HCT116 (cell line): ENCODE data around the gene IBA57. TPM values are rescaled to one million over a fixed set of nuclear protein-coding genes. Genes with fewer than 3 reads are reported as not detected.

Experiments used
- ATAC-seq: fragments of 200-7000 bp; cut with Tn5 transposase; 2 replicates; pipeline ENCODE4 v1.9.1; 2020; ENCODE audit warnings: mild to moderate bottlenecking, moderate library complexity
- BruUV-seq: library from RNA; stranded (reverse); fragments of 400-500 nt; replicated peaks from 2 replicates; lab custom pipeline; 2021; lab: Mats Ljungman, UMichigan
- CTCF ChIA-PET: fragments of 300-600 bp; sonication (Branson Sonifier 250); formaldehyde crosslinking; loops from one replicate; lab custom pipeline; 2021; ENCODE audit warnings: antibody characterized with exemption; lab: Charles Lee
- POLR2A ChIA-PET: fragments of 300-600, 350-600 bp; sonication (Branson Sonifier 250); formaldehyde crosslinking; loops from one replicate; lab custom pipeline; 2021; ENCODE audit warnings: antibody characterized with exemption; lab: Charles Lee
- RAD21 ChIA-PET, 2 experiments: fragments of 300-600 bp; sonication (Branson Sonifier 250); formaldehyde crosslinking; loops; one replicate each; lab custom pipeline; 2023; ENCODE audit warnings: low total read pairs in 2 of 2; ENCODE audit not compliant: uncharacterized antibody in 2 of 2, unreplicated experiment in 2 of 2, low non-redundant PET in 1 of 2; lab: Charles Lee
- DNase-seq: peaks from one replicate; pipeline ENCODE4 v3.0.0-alpha.2; 2010; ENCODE audit warnings: low read depth, low spot score
- H2AFZ ChIP-seq: fragments of 200-600 bp; shearing (Covaris generic), sonication (generic); 2 replicates; pipeline ENCODE4 v1.6.1; 2017; ENCODE audit warnings: low read depth, mixed run types, mixed read lengths, antibody characterized with exemption, low read length; ENCODE audit not compliant: poor library complexity, severe bottlenecking
- H3K27ac ChIP-seq: 2 replicates; pipeline ENCODE4 v1.5.1; 2012; ENCODE audit warnings: low read depth, low read length
- H3K27me3 ChIP-seq: fragments of 200-600 bp; sonication (generic); 2 replicates; pipeline ENCODE4 v1.6.1; 2016; ENCODE audit warnings: mixed run types, low read length, mixed read lengths; ENCODE audit not compliant: insufficient read depth
- H3K36me3 ChIP-seq, 2 experiments: fragments of 200-500 bp in 1 of 2; fragments of 200-600 bp in 1 of 2; sonication (Bioruptor generic) in 1 of 2; sonication (generic) in 1 of 2; 2 replicates each; pipeline versions ENCODE4 v1.5.1 to v1.6.1; 2014 to 2016; ENCODE audit warnings: low read length in 2 of 2, inconsistent platforms in 1 of 2, mixed read lengths in 1 of 2, mixed run types in 1 of 2; ENCODE audit not compliant: insufficient read depth in 2 of 2, control insufficient read depth in 1 of 2
- H3K4me1 ChIP-seq, 2 experiments: fragments of 200-600 bp in 1 of 2; sonication (generic) in 1 of 2; 2 replicates each; pipeline versions ENCODE4 v1.5.1 to v1.6.1; 2012 to 2017; ENCODE audit warnings: low read length in 2 of 2, inconsistent platforms in 1 of 2, mild to moderate bottlenecking in 1 of 2, mixed read lengths in 1 of 2, mixed run types in 1 of 2, moderate library complexity in 1 of 2; ENCODE audit not compliant: insufficient read depth in 2 of 2, control insufficient read depth in 1 of 2
- H3K4me2 ChIP-seq: fragments of 200-600 bp; sonication (generic); 2 replicates; pipeline ENCODE4 v1.6.1; 2017; ENCODE audit warnings: mixed run types, low read length, mixed read lengths
- H3K4me3 ChIP-seq, 2 experiments: fragments of 200-600 bp in 1 of 2; sonication (generic) in 1 of 2; replicated peaks in 1 of 2; 2 replicates each; pipeline ENCODE4 v1.5.1; 2011 to 2016; ENCODE audit warnings: low read length in 2 of 2, control low read depth in 1 of 2, low read depth in 1 of 2, mild to moderate bottlenecking in 1 of 2, mixed read lengths in 1 of 2, mixed run types in 1 of 2
- H3K79me2 ChIP-seq: fragments of 200-600 bp; sonication (generic); 2 replicates; pipeline ENCODE4 v1.6.1; 2017; ENCODE audit warnings: mild to moderate bottlenecking, mixed run types, low read length, moderate library complexity, mixed read lengths; ENCODE audit not compliant: insufficient read depth
- H3K9ac ChIP-seq: fragments of 200-600 bp; sonication (generic); 2 replicates; pipeline ENCODE4 v1.6.1; 2016; ENCODE audit warnings: low read length, mixed read lengths
- H3K9me2 ChIP-seq: fragments of 200-600 bp; sonication (generic), shearing (Covaris generic); 2 replicates; pipeline ENCODE4 v1.6.1; 2017; ENCODE audit warnings: mixed run types, mild to moderate bottlenecking, moderate library complexity; ENCODE audit not compliant: insufficient read depth
- H3K9me3 ChIP-seq, 2 experiments: fragments of 200-500 bp in 1 of 2; fragments of 200-600 bp in 1 of 2; sonication (Bioruptor generic) in 1 of 2; sonication (generic) in 1 of 2; 2 replicates each; pipeline ENCODE4 v1.6.1; 2014 to 2017; ENCODE audit warnings: low read length in 2 of 2, mixed read lengths in 2 of 2, inconsistent platforms in 1 of 2, low read depth in 1 of 2, mild to moderate bottlenecking in 1 of 2, mixed run types in 1 of 2, moderate library complexity in 1 of 2; ENCODE audit not compliant: control insufficient read depth in 1 of 2, insufficient read depth in 1 of 2
- H4K20me1 ChIP-seq: fragments of 200-600 bp; sonication (generic), shearing (Covaris generic); 2 replicates; pipeline ENCODE4 v1.6.1; 2017; ENCODE audit warnings: mixed run types, mild to moderate bottlenecking, moderate library complexity; ENCODE audit not compliant: insufficient read depth
- ELF1 ChIP-seq: IDR thresholded peaks from 2 replicates; pipeline ENCODE4 v1.6.1; 2012; ENCODE audit warnings: low read depth, borderline replicate concordance
- EZH2phosphoT487 ChIP-seq: fragments of 200-600 bp; IDR thresholded peaks from 2 replicates; pipeline ENCODE4 v1.6.1; 2018; ENCODE audit warnings: antibody characterized with exemption, borderline replicate concordance
- FOSL1 ChIP-seq: IDR thresholded peaks from 2 replicates; pipeline ENCODE4 v1.6.1; 2012; ENCODE audit warnings: low read depth
- POLR2AphosphoS5 ChIP-seq: IDR thresholded peaks from 2 replicates; pipeline ENCODE4 v1.6.1; 2011; ENCODE audit warnings: mild to moderate bottlenecking, low read depth, low read length, moderate library complexity
- RAD21 ChIP-seq: IDR thresholded peaks from 2 replicates; pipeline ENCODE4 v1.6.1; 2012; ENCODE audit warnings: low read depth, mild to moderate bottlenecking
- SIN3A ChIP-seq: IDR thresholded peaks from 2 replicates; pipeline ENCODE4 v1.6.1; 2012; ENCODE audit warnings: low read depth
- SP1 ChIP-seq: IDR thresholded peaks from 2 replicates; pipeline ENCODE4 v1.6.1; 2012; ENCODE audit warnings: low read depth
- TCF7L2 ChIP-seq: IDR thresholded peaks from 2 replicates; pipeline ENCODE4 v1.7.0; 2011; ENCODE audit warnings: borderline replicate concordance, inconsistent platforms; ENCODE audit not compliant: insufficient read depth, insufficient read length; ENCODE audit errors: extremely low read depth
- YY1 ChIP-seq: IDR thresholded peaks from 2 replicates; pipeline ENCODE4 v1.6.1; 2011; ENCODE audit warnings: low read length, low read depth, moderate library complexity, mild to moderate bottlenecking; ENCODE audit not compliant: insufficient replicate concordance; ENCODE audit errors: extremely low read depth
- ZFX ChIP-seq: fragments of 450-650 bp; IDR thresholded peaks from 2 replicates; pipeline ENCODE4 v1.6.1; 2017
- ZNF274 ChIP-seq: fragments of 200-500 bp; sonication (Bioruptor generic); IDR thresholded peaks from 2 replicates; pipeline ENCODE4 v1.6.1; 2014; ENCODE audit warnings: mild to moderate bottlenecking, low read depth, low read length, inconsistent platforms
- intact Hi-C: fragments of 100-400 bp; cut with micrococcal nuclease; formaldehyde crosslinking; loops from 2 replicates; pipeline ENCODE4 v1.10.0; 2022
- total RNA-seq: library from RNA; stranded (reverse); gene quantifications from one replicate; pipeline ENCODE4 v1.2.1, GENCODE V29; 2021; ENCODE audit not compliant: unreplicated experiment
- TF ChIP-seq, protein P1 (sequence below): IDR thresholded peaks from 2 replicates; pipeline ENCODE4 v1.6.1; 2012
- TF ChIP-seq, protein P2 (sequence below), 3 experiments: fragments of 200-600 bp in 1 of 3; sonication (generic) in 1 of 3; IDR thresholded peaks in 2 of 3; conservative IDR thresholded peaks in 1 of 3; 2 replicates each; pipeline ENCODE4 v1.5.1; 2012 to 2017; ENCODE audit warnings: low read depth in 2 of 3, low read length in 2 of 3, antibody characterized with exemption in 1 of 3, borderline replicate concordance in 1 of 3, control low read depth in 1 of 3, mild to moderate bottlenecking in 1 of 3, mixed read lengths in 1 of 3, mixed run types in 1 of 3, moderate library complexity in 1 of 3; ENCODE audit not compliant: insufficient read depth in 1 of 3

The IBA57 gene
- total RNA-seq, 1 experiment from 2014 or later = 11.6 TPM

DNA sequence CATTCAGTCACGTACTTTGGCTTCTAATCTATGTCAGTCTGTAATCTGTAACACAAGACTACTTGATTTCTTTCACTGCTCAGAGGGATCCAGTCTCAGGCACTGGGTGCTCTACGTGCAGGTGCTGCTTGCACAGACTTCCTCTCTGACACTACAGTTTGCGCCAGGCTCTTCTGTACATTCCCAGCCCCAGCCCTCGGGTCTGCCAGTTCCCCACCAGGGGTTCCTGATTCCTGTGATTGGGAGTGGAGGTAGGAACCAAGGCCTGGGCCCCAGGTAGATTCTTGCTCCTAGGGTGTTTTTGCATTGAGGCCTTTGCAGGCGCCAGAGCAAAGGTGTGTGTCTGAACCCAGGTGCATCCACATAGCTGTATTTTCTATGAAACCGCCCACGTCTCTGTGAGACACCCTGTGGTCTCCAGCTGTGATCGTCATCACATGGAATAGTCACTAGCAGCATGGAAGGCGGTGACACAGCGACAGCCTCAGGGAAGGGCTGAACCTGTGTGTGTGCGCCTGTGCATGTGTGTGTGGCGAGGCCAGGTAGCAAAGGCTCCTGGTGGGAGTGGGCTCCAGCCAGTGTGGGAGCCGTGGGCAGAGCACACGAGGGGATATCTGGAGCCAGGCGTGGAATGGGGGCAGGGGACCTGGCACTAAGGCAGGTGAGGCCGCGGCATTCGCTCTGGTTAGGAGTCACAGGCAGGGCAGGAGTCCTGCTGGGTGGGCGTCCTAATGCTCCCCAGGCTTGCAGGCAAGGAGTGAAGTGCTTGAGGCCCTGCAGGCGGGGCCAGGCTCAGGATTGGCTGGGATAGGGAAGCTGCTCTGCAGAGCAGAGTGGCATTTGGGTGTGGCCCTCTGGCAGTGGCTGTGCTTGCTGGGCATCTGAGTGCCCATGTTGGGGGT lies 10.7 kb upstream of the IBA57 start:
- Histone ChIP-seq H3K79me2 (no peaks in the 10 kb centered on the region), H4K20me1 (no peaks in the 10 kb centered on the region), H3K9me3 (no peaks in the 10 kb centered on the region), H3K9ac (no peak overlapping the region), H3K4me3 (no peak overlapping the region), H2AFZ (no peak overlapping the region), H3K36me3 (no peaks in the 10 kb centered on the region), H3K9me2 (no peaks in the 10 kb centered on the region), H3K27me3 (no peaks in the 10 kb centered on the region), H3K4me1 (peaks cover 11% of the 10 kb centered on the region in 2 experiments; a peak in 3 of 4 replicates), H3K4me2 (peak overlapping the region; percentile 40), H3K27ac (no peak overlapping the region)
- no TSS peak for BruUV-seq
- ATAC-seq = peak; percentile 61
- CTCF ChIA-PET = interaction anchor here (0.6 kb wide), 1 partner anchor 10 kb away, joined by 3 read pairs; no protein-coding TSS in a partner anchor
- no peak for DNase-seq
- RAD21 ChIA-PET = no interaction called here
- POLR2A ChIA-PET = interaction anchor here (0.5 to 1.6 kb wide), 2 partner anchors 11 to 252 kb away, joined by 4 to 5 read pairs; partner anchors contain the start of genes IBA57 and TRIM11
- no peak for TF ChIP-seq YY1
- TF ChIP-seq ZNF274 = no peak
- TF ChIP-seq ELF1 = no peak
- no peak for TF ChIP-seq POLR2AphosphoS5
- no peak for TF ChIP-seq SP1
- TF ChIP-seq, protein P1, sequence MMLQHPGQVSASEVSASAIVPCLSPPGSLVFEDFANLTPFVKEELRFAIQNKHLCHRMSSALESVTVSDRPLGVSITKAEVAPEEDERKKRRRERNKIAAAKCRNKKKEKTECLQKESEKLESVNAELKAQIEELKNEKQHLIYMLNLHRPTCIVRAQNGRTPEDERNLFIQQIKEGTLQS = no peak
- TF ChIP-seq FOSL1 = no peak
- no peak for TF ChIP-seq RAD21
- TF ChIP-seq, protein P2, sequence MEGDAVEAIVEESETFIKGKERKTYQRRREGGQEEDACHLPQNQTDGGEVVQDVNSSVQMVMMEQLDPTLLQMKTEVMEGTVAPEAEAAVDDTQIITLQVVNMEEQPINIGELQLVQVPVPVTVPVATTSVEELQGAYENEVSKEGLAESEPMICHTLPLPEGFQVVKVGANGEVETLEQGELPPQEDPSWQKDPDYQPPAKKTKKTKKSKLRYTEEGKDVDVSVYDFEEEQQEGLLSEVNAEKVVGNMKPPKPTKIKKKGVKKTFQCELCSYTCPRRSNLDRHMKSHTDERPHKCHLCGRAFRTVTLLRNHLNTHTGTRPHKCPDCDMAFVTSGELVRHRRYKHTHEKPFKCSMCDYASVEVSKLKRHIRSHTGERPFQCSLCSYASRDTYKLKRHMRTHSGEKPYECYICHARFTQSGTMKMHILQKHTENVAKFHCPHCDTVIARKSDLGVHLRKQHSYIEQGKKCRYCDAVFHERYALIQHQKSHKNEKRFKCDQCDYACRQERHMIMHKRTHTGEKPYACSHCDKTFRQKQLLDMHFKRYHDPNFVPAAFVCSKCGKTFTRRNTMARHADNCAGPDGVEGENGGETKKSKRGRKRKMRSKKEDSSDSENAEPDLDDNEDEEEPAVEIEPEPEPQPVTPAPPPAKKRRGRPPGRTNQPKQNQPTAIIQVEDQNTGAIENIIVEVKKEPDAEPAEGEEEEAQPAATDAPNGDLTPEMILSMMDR (IDR thresholded peaks at IDR 0.05 in 2 of 3, conservative IDR thresholded peaks at IDR 0.05 in 1 of 3; ENCODE audit: borderline replicate concordance in 1 of 3, insufficient read depth in 1 of 3, low read depth in 2 of 3, low read length in 2 of 3) = no peak
- TF ChIP-seq EZH2phosphoT487 = no peak
- no peak for TF ChIP-seq ZFX
- TF ChIP-seq SIN3A = no peak
- TF ChIP-seq TCF7L2 = no peak
- intact Hi-C loops = no loop called here
